SK-N-SH treated with all-trans-retinoic acid at 6 μM for 48 hours (cell line): ENCODE results near the gene IFNAR2.

Source experiments
- ATAC-seq: fragments of 200-7000 bp; cut with Tn5 transposase; 3 replicates; pipeline ENCODE4 v1.9.1; 2020; ENCODE audit warnings: mild to moderate bottlenecking, moderate library complexity
- ARNTL ChIP-seq: fragments of 450-650 bp; formaldehyde crosslinking; IDR thresholded peaks from 2 replicates; pipeline ENCODE4 v1.5.0; 2020; ENCODE audit warnings: low read depth, mild to moderate bottlenecking, moderate library complexity, borderline replicate concordance
- CREB5 ChIP-seq: fragments of 250-450 bp; sonication (Bioruptor Pico); IDR thresholded peaks from 2 replicates; pipeline ENCODE4 v1.5.1; 2020; ENCODE audit warnings: low read depth, mild to moderate bottlenecking, moderate library complexity
- CSDC2 ChIP-seq: fragments of 250-450 bp; sonication (Bioruptor Pico); IDR thresholded peaks from 2 replicates; pipeline ENCODE4 v1.5.0; 2020; ENCODE audit warnings: mild to moderate bottlenecking, moderate library complexity
- CSRNP3 ChIP-seq: fragments of 250-450 bp; sonication (Bioruptor Pico); IDR thresholded peaks from 2 replicates; pipeline ENCODE4 v1.5.1; 2021; ENCODE audit warnings: mild to moderate bottlenecking, moderate library complexity
- ESRRG ChIP-seq: fragments of 250-450 bp; sonication (Bioruptor Pico); IDR thresholded peaks from 2 replicates; pipeline ENCODE4 v1.6.1; 2021; ENCODE audit warnings: mild to moderate bottlenecking
- GLIS3 ChIP-seq: fragments of 250-450 bp; sonication (Bioruptor Pico); IDR thresholded peaks from 2 replicates; pipeline ENCODE4 v1.5.0; 2020; ENCODE audit warnings: mild to moderate bottlenecking, moderate library complexity
- ISL1 ChIP-seq: fragments of 250-450 bp; sonication (Bioruptor Pico); IDR thresholded peaks from 2 replicates; pipeline ENCODE4 v2.1.2; 2022; ENCODE audit warnings: mild to moderate bottlenecking, moderate library complexity
- OSR1 ChIP-seq: fragments of 250-450 bp; sonication (Bioruptor Pico); IDR thresholded peaks from 2 replicates; pipeline ENCODE4 v1.8.0; 2022; ENCODE audit warnings: moderate library complexity, mild to moderate bottlenecking, inconsistent platforms
- POU6F1 ChIP-seq: fragments of 250-450 bp; sonication (Bioruptor Pico); IDR thresholded peaks from 2 replicates; pipeline ENCODE4 v1.8.0; 2021; ENCODE audit warnings: low read depth, mild to moderate bottlenecking, moderate library complexity, borderline replicate concordance
- PPARA ChIP-seq: fragments of 250-450 bp; sonication (Bioruptor Pico); IDR thresholded peaks from 2 replicates; pipeline ENCODE4 v1.5.0; 2020; ENCODE audit warnings: mild to moderate bottlenecking, borderline replicate concordance
- RARB ChIP-seq: fragments of 250-450 bp; sonication (Bioruptor Pico); IDR thresholded peaks from 2 replicates; pipeline ENCODE4 v1.8.0; 2021; ENCODE audit warnings: mild to moderate bottlenecking, moderate library complexity
- SNAI2 ChIP-seq: fragments of 250-450 bp; sonication (Bioruptor Pico); IDR thresholded peaks from 2 replicates; pipeline ENCODE4 v1.5.0; 2020; ENCODE audit warnings: mild to moderate bottlenecking, moderate library complexity
- TCF4 ChIP-seq: fragments of 250-450 bp; sonication (Bioruptor Pico); IDR thresholded peaks from 2 replicates; pipeline ENCODE4 v1.8.0; 2021; ENCODE audit warnings: mild to moderate bottlenecking, moderate library complexity, borderline replicate concordance
- ZC3H10 ChIP-seq: fragments of 250-450 bp; sonication (Bioruptor Pico); IDR thresholded peaks from 2 replicates; pipeline ENCODE4 v1.5.1; 2021; ENCODE audit warnings: mild to moderate bottlenecking, moderate library complexity
- ZFP30 ChIP-seq: fragments of 450-650 bp; formaldehyde crosslinking; IDR thresholded peaks from 2 replicates; pipeline ENCODE4 v1.5.0; 2022; ENCODE audit warnings: mild to moderate bottlenecking, moderate library complexity
- ZNF565 ChIP-seq: fragments of 450-650 bp; formaldehyde crosslinking; conservative IDR thresholded peaks from 2 replicates; pipeline ENCODE4 v1.5.0; 2020; ENCODE audit warnings: low read depth, mild to moderate bottlenecking, moderate library complexity
- ZNF70 ChIP-seq: fragments of 450-650 bp; formaldehyde crosslinking; IDR thresholded peaks from 2 replicates; pipeline ENCODE4 v1.5.0; 2020; ENCODE audit warnings: mild to moderate bottlenecking, moderate library complexity
- ZNF8 ChIP-seq: fragments of 450-650 bp; formaldehyde crosslinking; IDR thresholded peaks from 2 replicates; pipeline ENCODE4 v1.5.0; 2020; ENCODE audit warnings: mild to moderate bottlenecking, moderate library complexity
- TF ChIP-seq, protein P1 (sequence below): fragments of 250-450 bp; sonication (Bioruptor Pico); IDR thresholded peaks from 2 replicates; pipeline ENCODE4 v1.5.0; 2020; ENCODE audit warnings: mild to moderate bottlenecking, moderate library complexity
- TF ChIP-seq, protein P2 (sequence below): fragments of 250-450 bp; sonication (Bioruptor Pico); IDR thresholded peaks from 2 replicates; pipeline ENCODE4 v1.8.0; 2020; ENCODE audit warnings: mild to moderate bottlenecking, moderate library complexity, borderline replicate concordance

Gene IFNAR2

GRCh38 chr21:33261635-33262034 lies 31.9 kb downstream of the IFNAR2 start:
- no peak for ATAC-seq
- TF ChIP-seq ESRRG (CRISPR knock-in tag): no peak
- TF ChIP-seq ZNF565 (CRISPR knock-in tag): no peak
- TF ChIP-seq ZNF70 (CRISPR knock-in tag): no peak
- no peak for TF ChIP-seq POU6F1 (CRISPR knock-in tag)
- TF ChIP-seq ZC3H10 (CRISPR knock-in tag): no peak
- no peak for TF ChIP-seq SNAI2
- TF ChIP-seq CREB5 (CRISPR knock-in tag): no peak
- TF ChIP-seq OSR1: no peak
- TF ChIP-seq, protein P1, sequence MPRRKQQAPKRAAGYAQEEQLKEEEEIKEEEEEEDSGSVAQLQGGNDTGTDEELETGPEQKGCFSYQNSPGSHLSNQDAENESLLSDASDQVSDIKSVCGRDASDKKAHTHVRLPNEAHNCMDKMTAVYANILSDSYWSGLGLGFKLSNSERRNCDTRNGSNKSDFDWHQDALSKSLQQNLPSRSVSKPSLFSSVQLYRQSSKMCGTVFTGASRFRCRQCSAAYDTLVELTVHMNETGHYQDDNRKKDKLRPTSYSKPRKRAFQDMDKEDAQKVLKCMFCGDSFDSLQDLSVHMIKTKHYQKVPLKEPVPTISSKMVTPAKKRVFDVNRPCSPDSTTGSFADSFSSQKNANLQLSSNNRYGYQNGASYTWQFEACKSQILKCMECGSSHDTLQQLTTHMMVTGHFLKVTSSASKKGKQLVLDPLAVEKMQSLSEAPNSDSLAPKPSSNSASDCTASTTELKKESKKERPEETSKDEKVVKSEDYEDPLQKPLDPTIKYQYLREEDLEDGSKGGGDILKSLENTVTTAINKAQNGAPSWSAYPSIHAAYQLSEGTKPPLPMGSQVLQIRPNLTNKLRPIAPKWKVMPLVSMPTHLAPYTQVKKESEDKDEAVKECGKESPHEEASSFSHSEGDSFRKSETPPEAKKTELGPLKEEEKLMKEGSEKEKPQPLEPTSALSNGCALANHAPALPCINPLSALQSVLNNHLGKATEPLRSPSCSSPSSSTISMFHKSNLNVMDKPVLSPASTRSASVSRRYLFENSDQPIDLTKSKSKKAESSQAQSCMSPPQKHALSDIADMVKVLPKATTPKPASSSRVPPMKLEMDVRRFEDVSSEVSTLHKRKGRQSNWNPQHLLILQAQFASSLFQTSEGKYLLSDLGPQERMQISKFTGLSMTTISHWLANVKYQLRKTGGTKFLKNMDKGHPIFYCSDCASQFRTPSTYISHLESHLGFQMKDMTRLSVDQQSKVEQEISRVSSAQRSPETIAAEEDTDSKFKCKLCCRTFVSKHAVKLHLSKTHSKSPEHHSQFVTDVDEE (CRISPR knock-in tag): no peak
- TF ChIP-seq, protein P2, sequence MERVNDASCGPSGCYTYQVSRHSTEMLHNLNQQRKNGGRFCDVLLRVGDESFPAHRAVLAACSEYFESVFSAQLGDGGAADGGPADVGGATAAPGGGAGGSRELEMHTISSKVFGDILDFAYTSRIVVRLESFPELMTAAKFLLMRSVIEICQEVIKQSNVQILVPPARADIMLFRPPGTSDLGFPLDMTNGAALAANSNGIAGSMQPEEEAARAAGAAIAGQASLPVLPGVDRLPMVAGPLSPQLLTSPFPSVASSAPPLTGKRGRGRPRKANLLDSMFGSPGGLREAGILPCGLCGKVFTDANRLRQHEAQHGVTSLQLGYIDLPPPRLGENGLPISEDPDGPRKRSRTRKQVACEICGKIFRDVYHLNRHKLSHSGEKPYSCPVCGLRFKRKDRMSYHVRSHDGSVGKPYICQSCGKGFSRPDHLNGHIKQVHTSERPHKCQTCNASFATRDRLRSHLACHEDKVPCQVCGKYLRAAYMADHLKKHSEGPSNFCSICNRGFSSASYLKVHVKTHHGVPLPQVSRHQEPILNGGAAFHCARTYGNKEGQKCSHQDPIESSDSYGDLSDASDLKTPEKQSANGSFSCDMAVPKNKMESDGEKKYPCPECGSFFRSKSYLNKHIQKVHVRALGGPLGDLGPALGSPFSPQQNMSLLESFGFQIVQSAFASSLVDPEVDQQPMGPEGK: no peak
- no peak for TF ChIP-seq ARNTL
- TF ChIP-seq CSDC2 (CRISPR knock-in tag): no peak
- TF ChIP-seq GLIS3: no peak
- no peak for TF ChIP-seq ZNF8 (CRISPR knock-in tag)
- TF ChIP-seq PPARA (CRISPR knock-in tag): no peak
- no peak for TF ChIP-seq TCF4 (CRISPR knock-in tag)
- TF ChIP-seq ZFP30 (CRISPR knock-in tag): no peak
- no peak for TF ChIP-seq CSRNP3 (CRISPR knock-in tag)

DNA sequence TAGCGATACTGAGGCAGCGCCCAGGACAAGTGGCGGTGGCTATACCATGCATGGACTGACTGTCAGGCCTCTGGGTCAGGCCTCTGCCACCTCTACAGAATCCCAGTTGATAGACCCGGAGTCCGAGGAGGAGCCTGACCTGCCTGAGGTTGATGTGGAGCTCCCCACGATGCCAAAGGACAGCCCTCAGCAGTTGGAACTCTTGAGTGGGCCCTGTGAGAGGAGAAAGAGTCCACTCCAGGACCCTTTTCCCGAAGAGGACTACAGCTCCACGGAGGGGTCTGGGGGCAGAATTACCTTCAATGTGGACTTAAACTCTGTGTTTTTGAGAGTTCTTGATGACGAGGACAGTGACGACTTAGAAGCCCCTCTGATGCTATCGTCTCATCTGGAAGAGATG lies 33.2 kb downstream of the IFNAR2 start:
- no peak for ATAC-seq
- TF ChIP-seq RARB (CRISPR knock-in tag) (no peak), PPARA (CRISPR knock-in tag) (no peak)

- ATAC-seq: no peak
- TF ChIP-seq POU6F1 (CRISPR knock-in tag): no peak
- TF ChIP-seq ESRRG (CRISPR knock-in tag): no peak
- TF ChIP-seq ISL1 (CRISPR knock-in tag): no peak
- TF ChIP-seq ZNF70 (CRISPR knock-in tag): no peak
- no peak for TF ChIP-seq CSRNP3 (CRISPR knock-in tag)
- TF ChIP-seq RARB (CRISPR knock-in tag): no peak
Measured at GRCh38 chr21:33264561-33264960, 34.8 kb downstream of the IFNAR2 start.
